ENCODE results near the gene GGT6. TPM values are rescaled to one million over a fixed set of nuclear protein-coding genes. Genes with fewer than 3 reads are reported as not detected.
A peak's percentile ranks its signal among the peaks of the same experiment; 100 is the strongest.

The GGT6 gene
- total RNA-seq, 1 donor from 2014 or later = not detected

DNA sequence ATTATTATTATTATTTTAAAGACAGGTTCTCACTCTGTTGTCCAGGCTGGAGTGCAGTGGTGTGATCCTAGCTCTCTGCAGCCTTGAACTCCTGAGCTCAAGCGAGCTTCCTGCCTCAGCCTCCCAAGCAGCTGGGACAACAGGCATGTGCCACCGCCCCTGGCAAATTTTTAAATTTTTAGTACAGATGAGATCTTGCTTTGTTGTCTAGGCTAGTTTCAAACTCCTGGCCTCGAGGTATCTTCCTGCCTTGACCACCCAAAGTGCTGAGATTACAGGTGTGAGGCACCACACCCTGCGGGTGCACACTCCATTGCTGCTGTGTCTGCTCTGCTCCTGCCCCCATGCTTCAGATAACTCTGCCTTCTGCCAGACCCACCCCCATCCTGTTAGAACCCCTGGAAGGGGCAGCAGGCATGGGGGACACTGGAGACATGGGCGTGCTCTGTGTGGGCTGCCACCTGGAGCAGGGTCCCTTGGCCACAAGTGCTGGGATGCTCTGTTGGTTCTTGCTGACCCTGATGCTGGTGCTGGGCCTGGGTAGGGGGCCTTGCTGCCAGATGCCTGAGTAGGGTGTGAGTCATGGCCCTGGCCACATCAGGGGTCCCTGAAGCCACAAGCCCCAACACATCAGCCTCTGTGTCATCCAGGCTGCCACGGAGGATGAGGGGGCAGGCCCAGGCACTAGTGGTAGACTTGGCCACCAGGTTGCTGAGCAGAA is 2.6 kb downstream of the GGT6 start:
- no peak overlapping the region for H3K4me3 ChIP-seq
- no peak overlapping the region for H3K27ac ChIP-seq
- DNase-seq (ENCODE audit: low spot score in 2 of 2) = no peak
- peaks cover 11 to 17% of the 10 kb centered on the region in 2 donors for H3K4me1 ChIP-seq
- H3K9me3 ChIP-seq = no peaks in the 10 kb centered on the region
- intact Hi-C loops (cut with DNase I) = loop anchor here (10.0 kb wide), 2 partner anchors 353 to 833 kb away; partner anchors contain the start of gene HASPIN
- peaks cover 5 to 10% of the 10 kb centered on the region in 2 donors for H3K36me3 ChIP-seq
- no peak for TF ChIP-seq CTCF (IDR thresholded peaks at IDR 0.05)
- no peaks in the 10 kb centered on the region for H3K27me3 ChIP-seq

- intact Hi-C loops (cut with DNase I) = loop anchor here (10.0 kb wide), 2 partner anchors 352 to 832 kb away; partner anchors contain the start of gene HASPIN
- Histone ChIP-seq H3K36me3 (peaks cover 9 to 18% of the 10 kb centered on the region in 2 donors), H3K27me3 (no peaks in the 10 kb centered on the region), H3K9me3 (no peaks in the 10 kb centered on the region), H3K27ac (no peak overlapping the region), H3K4me3 (no peak overlapping the region), H3K4me1 (peaks cover 11 to 12% of the 10 kb centered on the region in 2 donors)
- no peak for DNase-seq (ENCODE audit: low spot score in 2 of 2)
- TF ChIP-seq CTCF (IDR thresholded peaks at IDR 0.05) = no peak
Observed at GRCh38 chr17:4556996-4557395, 3.4 kb downstream of the GGT6 start.

- no peaks in the 10 kb centered on the region for H3K27me3 ChIP-seq
- peak overlapping the region; percentile 71 to 86 for H3K4me3 ChIP-seq
- no peak for TF ChIP-seq CTCF (IDR thresholded peaks at IDR 0.05)
- H3K4me1 ChIP-seq = peaks cover 8 to 12% of the 10 kb centered on the region in 2 donors
- DNase-seq (ENCODE audit: low spot score in 2 of 2) = no peak
- H3K36me3 ChIP-seq = peaks cover 15 to 27% of the 10 kb centered on the region in 2 donors
- intact Hi-C loops (cut with DNase I) = loop anchor here (2.0 to 10.0 kb wide), 3 partner anchors 45 to 831 kb away; partner anchors contain the start of gene HASPIN
- H3K27ac ChIP-seq = peak overlapping the region; percentile 76 to 85
- H3K9me3 ChIP-seq = no peaks in the 10 kb centered on the region
Observed at GRCh38 chr17:4555873-4556759, 4.3 kb downstream of the GGT6 start.

GRCh38 chr17:4554997-4555799 is 5.2 kb downstream of the GGT6 start, which contains the start of gene MYBBP1A:
TSS of gene MYBBP1A (minus strand) at chr17:4555384. CDS start at chr17:4555324, 60 bp downstream.
- intact Hi-C loops (cut with DNase I) = loop anchor here (2.0 to 10.0 kb wide), 3 partner anchors 44 to 830 kb away; partner anchors contain the start of gene HASPIN
- H3K4me1 ChIP-seq = peaks cover 8 to 12% of the 10 kb centered on the region in 2 donors
- DNase-seq (ENCODE audit: low spot score in 2 of 2) = peak; percentile 82 to 98
- no peaks in the 10 kb centered on the region for H3K9me3 ChIP-seq
- peak within 1 kb of the TSS; percentile 71 to 86 for H3K4me3 ChIP-seq
- H3K36me3 ChIP-seq = peaks cover 23 to 36% of the 10 kb centered on the region in 2 donors
- H3K27me3 ChIP-seq = no peaks in the 10 kb centered on the region
- TF ChIP-seq CTCF (IDR thresholded peaks at IDR 0.05) = peak in 2 of 3 experiments; percentile 12 to 22
- peak within 1 kb of the TSS; percentile 76 to 85 for H3K27ac ChIP-seq

All from ascending aorta (tissue), 2 donors.